ENCODE results near the gene SLC6A3.

- TF ChIP-seq CTCF (IDR thresholded peaks at IDR 0.05) = no peak
- no peak for TF ChIP-seq POLR2A (IDR thresholded peaks at IDR 0.05)
These were observed 35.7 kb downstream of the SLC6A3 start for GRCh38 chr5:1409381-1410110.

Data from testis (tissue), 2 donors.